Activated CD4-positive, CD25-positive, alpha-beta regulatory T cell treated with anti-CD3 and anti-CD28 coated beads, Interleukin-2, amount 50 U/mL, for 24 hours (primary cell): Measurements from ENCODE around the gene ZNF791.
A peak's percentile ranks its signal among the peaks of the same experiment; 100 is the strongest.
"Not testable (repeated sequence)": the region's sequence is repeated elsewhere in the genome, so short reads cannot be mapped to it uniquely, and the experiment has no call there.

Source experiments
- ATAC-seq, 2 donors: fragments of 150-1000 bp; cut with Tn5 transposase; one replicate each; pipeline ENCODE4 v1.10.0; 2021; ENCODE audit warnings: mild to moderate bottlenecking in 1 of 2, moderate library complexity in 1 of 2

The ZNF791 gene

DNA sequence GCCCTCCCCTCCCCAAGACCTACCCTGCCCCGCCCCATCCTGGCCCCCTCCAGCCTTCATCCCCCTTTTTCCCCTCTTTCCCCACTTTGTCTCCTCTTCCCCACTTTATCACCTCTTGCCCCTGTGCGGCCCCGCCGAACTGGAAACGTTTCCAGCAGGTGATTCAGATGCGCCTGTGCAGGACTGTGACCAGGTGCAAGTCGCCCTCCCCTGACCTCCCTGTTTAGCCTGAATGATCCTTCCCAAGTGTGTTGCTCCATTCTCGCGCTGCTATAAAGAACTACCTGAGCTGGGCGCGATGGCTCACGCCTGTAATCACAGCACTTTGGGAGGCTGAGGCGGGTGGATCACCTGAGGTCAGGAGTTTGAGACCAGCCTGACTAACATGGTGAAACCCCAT lies 25.9 kb downstream of the ZNF791 start:
- ATAC-seq, result no peak

DNA sequence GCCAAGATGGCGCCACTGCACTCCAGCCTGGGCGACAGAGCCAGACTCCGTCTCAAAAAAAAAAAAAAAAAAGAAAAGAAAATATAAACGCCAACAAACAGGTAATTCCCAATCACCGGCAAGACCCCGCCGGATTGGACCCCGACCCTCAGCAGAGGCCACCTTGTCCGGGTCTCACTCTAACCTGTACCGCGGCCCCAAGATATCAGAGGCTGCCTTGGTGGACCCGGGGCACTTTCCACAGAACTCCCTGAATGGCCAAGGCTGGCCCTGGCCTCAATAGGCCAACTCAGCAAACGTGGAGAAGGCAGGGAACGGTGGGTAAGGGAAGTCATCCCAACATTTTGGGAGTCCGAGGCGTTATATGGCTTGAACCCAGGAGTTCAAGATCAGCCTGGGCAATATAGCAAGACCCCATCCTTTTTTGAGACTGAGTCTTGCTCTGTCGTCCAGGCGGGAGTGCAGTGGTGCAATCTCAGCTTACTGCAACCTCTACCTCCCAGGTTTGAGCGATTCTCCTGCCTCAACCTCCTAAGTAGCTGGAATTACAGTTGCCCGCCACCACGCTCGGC lies 28.0 kb downstream of the ZNF791 start:
- no peak for ATAC-seq

GRCh38 chr19:12639901-12640613 lies 29.3 kb downstream of the ZNF791 start:
- ATAC-seq, result peak; percentile 96 to 97

DNA sequence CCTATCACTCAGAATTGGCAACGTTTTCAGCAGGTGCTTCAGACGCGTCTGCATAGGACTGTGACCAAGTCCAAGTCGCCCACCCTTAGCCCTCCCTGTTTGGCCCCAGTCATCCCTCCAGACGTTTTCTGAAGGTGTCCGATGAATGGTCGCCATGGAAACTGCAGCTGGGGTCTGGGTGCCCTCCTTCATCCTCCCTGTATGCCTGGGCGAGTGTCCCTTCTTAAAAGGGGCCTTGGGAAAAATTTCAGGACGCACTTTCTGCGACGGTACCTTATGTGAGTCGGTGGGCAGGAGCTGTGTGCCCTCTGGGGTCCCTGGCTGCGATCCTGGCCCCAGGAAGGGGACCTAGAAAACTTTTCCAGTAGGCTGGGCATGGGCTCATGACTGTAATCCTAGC lies 30.7 kb downstream of the ZNF791 start:
- no peak for ATAC-seq

- no peak for ATAC-seq
These were observed 31.8 kb downstream of the ZNF791 start for GRCh38 chr19:12642506-12642905.

DNA sequence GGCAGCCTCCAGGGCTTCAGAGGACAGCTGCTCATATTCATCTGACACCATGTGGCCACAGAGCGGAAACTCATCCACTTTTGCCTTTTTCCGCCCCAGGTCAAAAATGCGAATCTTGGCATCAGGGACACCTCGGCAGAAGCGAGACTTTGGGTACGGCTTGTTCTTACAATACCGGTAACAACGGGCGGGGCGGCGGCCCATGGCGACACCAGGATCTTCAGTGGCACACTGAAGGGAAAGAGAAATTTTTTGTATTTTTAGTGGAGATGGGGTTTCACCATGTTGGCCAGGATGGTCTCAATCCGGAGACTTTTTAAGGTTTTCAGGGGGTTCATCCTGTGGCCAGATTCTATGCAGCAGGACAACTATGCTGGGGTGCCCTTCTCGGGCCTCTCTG lies 33.0 kb downstream of the ZNF791 start:
- not testable (repeated sequence) for ATAC-seq

DNA sequence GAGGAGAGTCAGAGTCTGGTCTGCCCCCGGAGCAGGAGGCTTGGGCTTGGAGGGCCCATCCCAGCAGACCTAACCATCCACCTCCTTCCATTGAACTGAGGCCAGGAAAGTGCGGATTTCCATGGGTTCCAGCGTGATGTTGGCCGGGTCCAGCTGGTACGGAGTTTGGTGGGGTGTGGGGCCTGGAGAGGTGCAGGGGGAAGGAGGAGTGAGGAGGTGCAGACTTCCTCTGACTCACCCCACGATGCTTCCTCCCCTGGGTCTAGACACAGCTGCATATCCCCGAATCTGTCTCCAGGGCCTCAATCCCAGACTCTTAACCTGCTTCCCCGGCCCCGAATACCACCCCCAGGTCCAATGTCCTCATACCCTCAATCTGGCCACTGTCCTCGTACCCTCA lies 35.8 kb downstream of the ZNF791 start:
- no peak for ATAC-seq

GRCh38 chr19:12647047-12647446 lies 36.3 kb downstream of the ZNF791 start:
- ATAC-seq, result no peak

DNA sequence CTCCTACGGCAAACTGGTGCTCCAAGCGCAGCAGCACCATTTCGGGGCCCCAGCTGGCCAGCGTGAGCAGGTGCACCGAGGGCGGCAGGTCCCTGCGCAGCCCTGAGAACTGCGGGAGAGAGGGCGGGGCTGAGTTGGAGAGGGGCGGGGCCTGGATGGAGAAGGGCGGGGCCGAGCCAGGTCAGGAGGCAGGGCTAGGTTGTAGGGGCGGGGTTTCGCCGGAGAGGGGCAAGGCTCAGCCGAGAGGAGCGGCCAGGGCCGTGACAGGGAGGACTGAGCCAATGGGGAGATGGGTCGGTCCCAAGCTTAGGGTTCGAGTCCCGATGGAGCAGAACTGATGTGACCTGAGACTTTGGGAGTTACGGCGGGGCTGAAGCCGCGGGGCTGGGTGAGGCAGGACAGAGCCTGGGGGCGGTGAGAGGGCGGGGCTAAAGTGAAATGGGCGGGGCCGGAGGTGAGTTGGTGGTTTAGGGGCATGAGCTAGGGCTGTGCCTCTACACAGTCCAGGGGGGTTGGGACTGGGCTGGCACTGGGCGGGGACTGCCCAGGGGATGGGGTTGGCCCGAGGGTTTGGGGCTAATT lies 36.9 kb downstream of the ZNF791 start:
- ATAC-seq, result peak; percentile 46 to 56

GRCh38 chr19:12648088-12648487 lies 37.4 kb downstream of the ZNF791 start:
- no peak for ATAC-seq

DNA sequence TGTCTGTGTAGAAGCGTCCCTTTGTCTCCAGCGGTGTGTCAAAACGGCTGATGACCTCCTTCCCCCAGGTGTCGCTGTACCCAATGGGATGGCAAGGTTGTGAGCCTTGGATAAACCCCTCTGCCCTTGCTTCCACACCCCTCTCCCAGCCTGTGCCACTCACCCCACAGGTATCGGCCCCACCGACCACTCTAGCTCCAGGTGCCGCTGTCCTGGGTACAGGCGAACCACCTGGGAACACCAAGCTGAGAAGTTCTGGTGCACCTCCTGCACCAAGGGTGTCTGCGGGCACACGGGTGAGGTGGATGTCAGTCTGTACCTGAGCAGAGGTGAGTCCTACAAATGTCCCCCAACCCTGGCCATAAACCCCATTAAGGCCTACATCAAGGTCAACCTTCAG lies 39.2 kb downstream of the ZNF791 start:
- no peak for ATAC-seq

GRCh38 chr19:12652219-12652618 lies 41.5 kb downstream of the ZNF791 start:
- no peak for ATAC-seq

GRCh38 chr19:12655546-12655945 lies 44.8 kb downstream of the ZNF791 start:
- no peak for ATAC-seq

GRCh38 chr19:12656899-12657571 lies 46.3 kb downstream of the ZNF791 start:
- peak in 1 of 2 donors; percentile 21 for ATAC-seq

DNA sequence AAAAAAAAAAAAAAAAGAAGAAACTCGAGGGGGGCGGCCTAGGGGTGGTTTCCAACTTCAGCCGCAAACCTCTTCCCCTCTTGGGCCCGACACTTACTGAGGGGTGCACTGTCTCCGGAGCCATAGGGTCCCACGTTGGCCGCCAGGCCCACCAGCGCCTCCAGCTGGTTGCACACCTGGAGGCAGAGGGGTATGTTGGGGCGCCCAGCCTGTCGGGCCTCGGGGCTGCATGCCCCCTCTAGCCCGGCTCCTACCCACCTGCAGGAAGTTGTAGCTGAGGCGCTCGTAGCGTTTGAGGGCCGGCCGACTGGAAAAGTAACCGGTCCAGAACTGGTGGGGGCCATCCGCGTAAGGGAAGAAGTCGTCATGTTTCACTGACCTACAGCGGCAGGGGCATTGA lies 47.2 kb downstream of the ZNF791 start:
- ATAC-seq, result no peak

DNA sequence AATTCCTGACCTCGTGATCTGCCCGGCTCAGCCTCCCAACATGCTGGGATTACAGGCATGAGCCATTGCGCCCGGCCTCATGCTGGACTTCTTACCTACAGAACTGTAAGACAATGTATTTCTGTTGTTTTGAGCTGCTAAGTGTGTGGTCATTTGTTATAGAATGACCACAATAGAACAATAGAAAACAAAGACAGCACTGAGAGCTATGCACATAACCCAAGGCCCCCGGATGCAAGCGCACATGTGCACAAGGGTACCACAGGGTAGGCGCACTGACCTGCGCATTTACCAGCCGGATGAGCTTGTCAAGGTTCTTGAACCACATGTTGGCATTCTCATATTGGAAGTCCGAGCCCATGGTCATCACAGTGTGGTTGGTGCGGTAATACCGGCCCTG lies 50.3 kb downstream of the ZNF791 start:
- ATAC-seq, result no peak

GRCh38 chr19:12664406-12665280 lies 53.9 kb downstream of the ZNF791 start:
- ATAC-seq, result no peak

GRCh38 chr19:12665281-12665573 lies 54.5 kb downstream of the ZNF791 start:
- ATAC-seq, result peak; percentile 27 to 32

GRCh38 chr19:12665671-12666264 lies 55.0 kb downstream of the ZNF791 start:
- peak in 1 of 2 donors; percentile 9 for ATAC-seq

DNA sequence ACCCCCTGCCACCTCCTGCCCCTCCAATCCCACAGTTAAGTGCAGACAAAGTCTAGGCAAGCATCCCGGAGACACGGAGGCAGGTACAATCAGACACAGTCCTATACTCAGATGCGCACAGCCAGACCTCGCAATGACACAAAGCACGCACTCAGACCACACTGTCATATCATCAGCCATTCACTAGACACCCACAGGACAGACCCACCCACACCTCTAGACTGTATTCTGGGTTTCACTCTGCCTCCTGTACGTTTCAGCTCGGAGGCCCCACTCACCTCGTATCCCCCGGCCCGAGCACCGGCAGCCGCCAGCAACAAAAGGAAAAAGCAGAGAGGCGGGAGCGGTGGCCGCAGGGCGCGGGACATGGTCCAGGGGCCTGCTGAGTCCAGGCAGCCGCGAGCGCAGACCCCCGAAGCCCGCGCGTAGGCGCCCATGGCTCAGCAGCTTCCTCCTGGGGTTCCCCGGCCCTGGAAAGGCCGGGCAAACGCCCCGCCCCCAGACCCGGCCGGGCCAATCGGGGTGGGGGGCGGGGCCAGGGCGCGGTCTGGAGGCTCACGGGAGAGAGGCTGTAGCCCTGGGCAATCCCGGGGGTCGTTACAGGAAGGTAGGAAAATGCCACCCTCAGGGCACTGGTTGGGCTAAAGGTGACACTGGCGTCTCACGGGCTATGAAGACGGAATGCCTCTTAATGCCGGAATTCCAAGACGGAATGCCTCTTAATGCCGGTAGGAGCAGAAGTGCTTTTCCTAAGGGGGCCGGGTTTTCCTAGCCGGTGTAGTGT lies 55.7 kb downstream of the ZNF791 start, which contains the start of the genes MAN2B1 and WDR83:
Gene MAN2B1 (minus strand): TSS at position 478 of the 784 bp plus-strand sequence. CDS start 41 bp downstream, at position 437.
Gene WDR83 (plus strand): TSS at position 543 of the 784 bp plus-strand sequence. CDS start 2,984 bp downstream, outside the sequence.
- peak; percentile 83 to 85 for ATAC-seq

- ATAC-seq, result no peak
These were observed 57.1 kb downstream of the ZNF791 start for GRCh38 chr19:12667731-12668302.
